HT-29 (cell line): ENCODE results near the gene KCNS3. TPM values are rescaled to one million over a fixed set of nuclear protein-coding genes. Genes with fewer than 3 reads are reported as not detected.

ENCODE experiments used
- total RNA-seq: library from RNA; depleted of rRNA; stranded (reverse); fragments of >200 nt; shearing (Covaris generic); gene quantifications from 2 replicates; pipeline ENCODE4 v1.2.3, GENCODE V29; 2014; rRNA removed

The KCNS3 gene
- total RNA-seq, 1 experiment from 2014 or later: not detected

Other genes with a start within 250 kb of the KCNS3 start
- 6.6 and 8.4 TPM in 2 replicates for gene SMC6, start 124.9 kb upstream of the KCNS3 start, total RNA-seq
- 16.8 and 18.5 TPM in 2 replicates for gene GEN1, start 124.5 kb upstream of the KCNS3 start, total RNA-seq
- not detected in 2 replicates for gene MSGN1, start 62.2 kb upstream of the KCNS3 start, total RNA-seq